ENCODE results near the gene KIF25. TPM values are rescaled to one million over a fixed set of nuclear protein-coding genes. Genes with fewer than 3 reads are reported as not detected.

Gene KIF25
- total RNA-seq, 1 experiment from 2014 or later: not detected

- Mint-ChIP-seq H3K27me3 (ENCODE audit: insufficient read depth, unreplicated experiment) (peaks cover 2% of the 10 kb centered on the region), H3K9me3 (ENCODE audit: unreplicated experiment) (no peaks in the 10 kb centered on the region), H3K36me3 (ENCODE audit: insufficient read depth, unreplicated experiment) (no peaks in the 10 kb centered on the region), H3K27ac (ENCODE audit: low read depth, unreplicated experiment) (no peak overlapping the region), H3K4me3 (ENCODE audit: unreplicated experiment) (no peak overlapping the region), H3K4me1 (ENCODE audit: insufficient read depth, unreplicated experiment) (no peaks in the 10 kb centered on the region)
- intact Hi-C loops (cut with micrococcal nuclease): no loop called here
- BruUV-seq (replicated peaks): no TSS peak
- ChIA-PET POLR2A (no interaction called here), CTCF (no interaction called here)
- TF ChIP-seq CTCF (IDR thresholded peaks at IDR 0.05; ENCODE audit: unreplicated experiment): no peak
- DNase-seq (ENCODE audit: unreplicated experiment): no peak
Observed at GRCh38 chr6:168064226-168064807, 66.8 kb downstream of the KIF25 start.

- no peak overlapping the region for H3K27ac Mint-ChIP-seq (ENCODE audit: low read depth, unreplicated experiment)
- no peaks in the 10 kb centered on the region for H3K36me3 Mint-ChIP-seq (ENCODE audit: insufficient read depth, unreplicated experiment)
- peaks cover 20% of the 10 kb centered on the region for H3K27me3 Mint-ChIP-seq (ENCODE audit: insufficient read depth, unreplicated experiment)
- intact Hi-C loops (cut with micrococcal nuclease): no loop called here
- ChIA-PET POLR2A (no interaction called here), CTCF (interaction anchor here (0.7 to 1.1 kb wide), 2 partner anchors 816 to 1555 kb away, joined by 3 read pairs; no protein-coding TSS in a partner anchor)
- H3K4me3 Mint-ChIP-seq (ENCODE audit: unreplicated experiment): no peak overlapping the region
- no peaks in the 10 kb centered on the region for H3K4me1 Mint-ChIP-seq (ENCODE audit: insufficient read depth, unreplicated experiment)
- DNase-seq (ENCODE audit: unreplicated experiment): no peak
- H3K9me3 Mint-ChIP-seq (ENCODE audit: unreplicated experiment): no peaks in the 10 kb centered on the region
- no TSS peak for BruUV-seq (replicated peaks)
- TF ChIP-seq CTCF (IDR thresholded peaks at IDR 0.05; ENCODE audit: unreplicated experiment): no peak
Observed at GRCh38 chr6:168067081-168067759, 69.7 kb downstream of the KIF25 start.

GRCh38 chr6:168070804-168071203 lies 73.3 kb downstream of the KIF25 start:
- no peaks in the 10 kb centered on the region for H3K36me3 Mint-ChIP-seq (ENCODE audit: insufficient read depth, unreplicated experiment)
- no peak overlapping the region for H3K4me3 Mint-ChIP-seq (ENCODE audit: unreplicated experiment)
- no peaks in the 10 kb centered on the region for H3K9me3 Mint-ChIP-seq (ENCODE audit: unreplicated experiment)
- H3K27me3 Mint-ChIP-seq (ENCODE audit: insufficient read depth, unreplicated experiment): peaks cover 20% of the 10 kb centered on the region
- DNase-seq (ENCODE audit: unreplicated experiment): no peak
- ChIA-PET CTCF (no interaction called here), POLR2A (no interaction called here)
- no peak overlapping the region for H3K27ac Mint-ChIP-seq (ENCODE audit: low read depth, unreplicated experiment)
- intact Hi-C loops (cut with micrococcal nuclease): no loop called here
- BruUV-seq (replicated peaks): no TSS peak
- no peak for TF ChIP-seq CTCF (IDR thresholded peaks at IDR 0.05; ENCODE audit: unreplicated experiment)
- H3K4me1 Mint-ChIP-seq (ENCODE audit: insufficient read depth, unreplicated experiment): no peaks in the 10 kb centered on the region

- CTCF ChIA-PET: interaction anchor here (0.7 kb wide), 1 partner anchor 1370 kb away, joined by 3 read pairs; no protein-coding TSS in a partner anchor
- no peaks in the 10 kb centered on the region for H3K4me1 Mint-ChIP-seq (ENCODE audit: insufficient read depth, unreplicated experiment)
- intact Hi-C loops (cut with micrococcal nuclease): no loop called here
- no peak for TF ChIP-seq CTCF (IDR thresholded peaks at IDR 0.05; ENCODE audit: unreplicated experiment)
- no peaks in the 10 kb centered on the region for H3K9me3 Mint-ChIP-seq (ENCODE audit: unreplicated experiment)
- POLR2A ChIA-PET: no interaction called here
- no peak overlapping the region for H3K4me3 Mint-ChIP-seq (ENCODE audit: unreplicated experiment)
- no peak overlapping the region for H3K27ac Mint-ChIP-seq (ENCODE audit: low read depth, unreplicated experiment)
- H3K27me3 Mint-ChIP-seq (ENCODE audit: insufficient read depth, unreplicated experiment): peaks cover 20% of the 10 kb centered on the region
- no peak for DNase-seq (ENCODE audit: unreplicated experiment)
- BruUV-seq (replicated peaks): no TSS peak
- no peaks in the 10 kb centered on the region for H3K36me3 Mint-ChIP-seq (ENCODE audit: insufficient read depth, unreplicated experiment)
Observed at GRCh38 chr6:168071620-168072019, 74.1 kb downstream of the KIF25 start.
